GM18519 (cell line): ENCODE measurements around the gene ZC3H18.
A peak's percentile ranks its signal among the peaks of the same experiment; 100 is the strongest.

ENCODE experiments used
- ATAC-seq: cut with Tn5 transposase; IDR thresholded peaks from one replicate; pipeline ENCODE4 v1.9.1; 2021; ENCODE audit warnings: mild to moderate bottlenecking, moderate library complexity; ENCODE audit not compliant: unreplicated experiment, low FRiP score

The ZC3H18 gene

GRCh38 chr16:88650749-88651275, 80.6 kb downstream of the ZC3H18 start, which contains the start of gene CYBA:
TSS of gene CYBA (minus strand) at chr16:88651053. CDS start at chr16:88651013, 40 bp downstream.
- ATAC-seq: peak; percentile 32

DNA sequence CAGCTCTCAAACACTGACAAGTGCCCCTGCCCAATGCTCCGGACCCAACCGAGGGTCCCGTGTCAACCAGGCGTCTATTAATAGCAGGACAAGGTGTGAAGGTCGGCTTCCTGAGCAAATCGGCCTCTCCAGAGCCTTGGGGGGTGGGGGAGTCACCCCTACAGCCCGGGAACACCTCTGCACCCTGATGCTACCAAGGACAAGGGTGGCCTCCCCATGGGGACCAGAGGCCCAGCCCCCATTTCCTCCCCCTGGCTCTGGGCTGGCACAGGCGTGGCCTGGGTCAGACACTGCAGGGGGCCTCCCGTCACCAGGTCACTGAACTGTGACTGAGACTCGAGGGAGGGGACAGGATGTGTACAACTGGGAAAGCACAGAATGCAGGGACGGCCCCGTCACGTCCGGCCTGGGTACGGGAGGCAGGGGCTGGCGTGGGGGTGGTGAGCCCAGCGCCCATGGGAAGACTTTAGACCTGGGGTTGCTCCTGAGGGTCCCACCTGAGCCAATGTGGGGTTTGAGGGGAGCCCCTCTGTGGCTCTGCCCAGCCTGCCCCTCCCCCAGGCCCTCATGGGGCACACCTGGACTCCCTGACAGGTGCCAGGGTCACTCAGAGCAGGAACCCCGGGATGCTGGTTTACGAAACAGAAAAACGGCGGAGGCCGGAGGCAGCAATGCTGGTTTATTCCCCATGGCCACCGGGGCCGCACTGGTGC, 81.2 kb downstream of the ZC3H18 start:
- peak; percentile 43 for ATAC-seq

DNA sequence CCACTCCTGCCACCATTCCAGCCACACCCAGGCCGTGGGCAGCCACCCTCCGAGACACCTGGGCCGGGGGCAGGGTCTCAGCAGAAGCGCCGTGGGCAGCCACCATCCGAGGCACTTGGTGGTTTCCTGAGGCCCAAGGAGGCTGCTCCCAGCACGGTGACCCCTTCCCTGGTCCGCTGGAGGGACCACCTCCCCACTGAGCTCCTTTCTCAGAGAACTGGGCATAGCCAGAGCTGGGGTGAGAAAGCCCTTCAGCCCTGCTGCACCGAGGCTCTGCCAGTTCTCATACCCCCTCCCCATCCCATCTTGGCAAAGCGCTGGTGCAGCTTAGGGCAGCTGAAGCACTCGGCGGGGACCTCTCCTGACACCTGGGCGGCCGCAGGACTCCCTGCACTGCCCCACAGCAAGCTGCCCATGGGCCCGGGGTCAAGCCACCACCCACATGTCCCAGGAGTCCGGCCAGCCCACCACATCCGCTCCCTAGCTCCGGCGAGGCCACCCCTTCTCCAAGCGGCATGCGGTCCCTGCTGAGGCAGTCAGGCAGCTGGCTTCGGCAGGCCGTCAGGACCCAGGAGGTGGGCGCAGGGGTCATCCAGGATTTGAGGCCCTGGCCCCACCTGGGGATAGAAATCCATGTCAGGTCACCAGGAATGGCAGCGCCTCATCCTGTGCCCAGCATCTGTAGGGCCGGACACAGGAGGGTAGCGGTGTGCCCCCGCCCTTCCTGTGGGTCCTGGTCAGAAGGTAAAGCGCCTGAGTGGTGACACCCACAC, 82.0 kb downstream of the ZC3H18 start:
- ATAC-seq: no peak

GRCh38 chr16:88652762-88653063, 82.5 kb downstream of the ZC3H18 start:
- ATAC-seq: no peak

- no peak for ATAC-seq
These were observed 82.9 kb downstream of the ZC3H18 start for GRCh38 chr16:88653101-88653500.

DNA sequence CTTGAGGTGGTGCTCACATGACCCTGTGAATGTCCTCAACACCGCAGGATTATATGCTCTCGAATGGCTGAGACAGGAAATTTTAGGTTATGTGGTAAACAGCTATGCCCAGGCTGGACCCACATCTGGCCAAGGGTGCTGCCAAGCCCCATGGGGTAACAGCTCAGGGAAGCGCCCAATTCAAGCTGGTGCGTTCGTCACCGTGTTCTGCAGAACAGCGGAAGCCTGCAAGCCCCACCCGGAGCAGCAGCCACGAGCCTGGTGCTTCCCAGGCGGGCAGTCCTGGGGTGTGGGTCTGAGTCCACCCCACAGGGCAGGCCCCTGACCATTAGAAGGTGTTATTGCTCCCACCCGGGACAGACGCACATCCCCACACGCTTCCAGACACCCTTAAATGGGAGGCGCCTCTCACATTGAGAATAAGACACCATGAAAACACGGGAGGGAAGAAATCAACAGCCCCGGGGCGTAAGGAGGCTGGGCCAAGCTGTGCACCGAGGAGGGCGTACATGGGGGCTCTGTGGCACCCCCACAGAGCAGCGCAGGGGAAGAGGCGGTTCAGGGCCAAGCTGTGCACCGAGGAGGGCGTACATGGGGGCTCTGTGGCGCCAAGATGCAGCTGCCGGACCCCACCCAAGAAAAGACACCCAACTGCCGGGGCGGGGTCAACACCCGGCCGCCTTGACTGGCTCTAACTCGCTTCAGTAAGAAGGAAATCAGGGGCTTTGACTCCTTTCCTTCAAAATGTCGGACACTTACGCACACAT, 83.6 kb downstream of the ZC3H18 start:
- no peak for ATAC-seq

- ATAC-seq: no peak
These were observed 84.3 kb downstream of the ZC3H18 start for GRCh38 chr16:88654363-88655052.

DNA sequence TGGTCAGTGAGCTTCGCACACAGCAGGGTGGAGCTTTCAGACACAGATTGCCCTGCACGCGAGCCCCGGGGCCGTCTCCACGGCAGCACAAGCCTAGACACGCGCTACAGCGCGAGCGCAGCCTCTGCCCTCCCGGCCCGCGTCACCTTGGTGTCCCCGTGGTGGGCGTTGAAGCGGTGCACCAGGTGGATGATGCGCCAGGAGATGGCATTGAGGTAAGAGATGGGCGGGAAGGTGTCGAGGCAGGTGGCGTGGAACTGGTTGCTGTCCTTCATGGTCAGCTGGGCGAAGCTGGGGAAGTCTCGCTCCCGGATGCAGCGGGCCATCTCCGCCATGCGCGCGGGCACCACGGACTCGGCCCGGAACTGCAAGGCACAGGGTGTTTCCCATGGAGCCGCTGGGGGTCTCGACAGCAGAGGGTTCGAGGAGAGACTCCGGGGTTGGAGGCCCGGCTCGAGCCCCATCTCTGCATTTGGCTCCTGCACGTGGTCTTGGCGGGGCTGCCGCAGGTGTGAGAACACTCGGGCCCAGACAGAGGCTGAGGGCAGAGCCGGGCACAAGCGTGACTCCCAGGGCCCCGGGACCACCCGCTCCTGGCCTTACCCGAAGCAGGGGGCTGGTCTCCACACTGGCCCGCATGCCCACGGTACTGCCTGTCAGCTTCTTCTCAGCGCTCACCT, 85.0 kb downstream of the ZC3H18 start:
- no peak for ATAC-seq

- no peak for ATAC-seq
These were observed 85.6 kb downstream of the ZC3H18 start for GRCh38 chr16:88655733-88656281.

- ATAC-seq: no peak
These were observed 86.2 kb downstream of the ZC3H18 start for GRCh38 chr16:88656291-88656980.

DNA sequence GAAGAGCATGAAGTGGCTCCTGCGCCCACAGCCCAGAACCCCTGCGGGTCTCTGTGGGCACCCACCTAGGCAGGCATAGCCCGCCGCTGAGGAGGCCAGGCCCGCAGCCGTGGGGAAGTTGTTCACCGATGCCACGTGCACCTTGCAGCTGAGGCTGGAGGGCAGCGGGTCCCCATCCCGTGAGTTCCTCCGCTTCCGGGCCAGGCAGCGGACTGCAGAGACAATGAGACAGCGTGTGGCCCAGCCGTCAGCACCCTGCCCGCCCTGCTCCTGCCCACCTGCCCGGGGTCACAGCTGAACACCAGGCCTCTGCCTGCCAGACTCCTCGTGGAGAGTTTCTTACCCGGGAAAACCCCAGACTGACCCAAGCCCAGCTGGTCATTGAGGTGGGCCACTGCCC, 87.2 kb downstream of the ZC3H18 start:
- ATAC-seq: no peak

DNA sequence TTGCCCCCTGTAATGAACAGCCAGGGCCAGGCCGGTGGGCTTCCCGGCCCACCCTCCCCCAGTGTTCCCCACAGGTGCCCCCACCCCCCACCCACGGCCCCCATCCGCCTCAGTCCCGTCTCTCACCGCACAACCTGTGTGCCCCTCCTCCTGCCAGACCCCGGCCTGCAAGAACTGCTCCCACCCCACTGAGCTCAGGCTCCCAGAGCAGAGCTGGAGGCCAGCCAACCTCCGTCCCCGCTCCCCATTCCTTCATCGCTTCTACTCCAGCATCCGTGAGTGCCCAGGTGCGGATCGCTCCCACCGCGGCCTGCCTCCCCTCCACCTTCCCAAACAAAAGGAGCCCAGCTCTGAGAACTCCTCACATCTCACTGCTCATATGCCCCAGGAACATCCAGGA, 88.5 kb downstream of the ZC3H18 start:
- no peak for ATAC-seq

GRCh38 chr16:88659160-88659559, 89.0 kb downstream of the ZC3H18 start:
- no peak for ATAC-seq

- ATAC-seq: no peak
These were observed 91.3 kb downstream of the ZC3H18 start for GRCh38 chr16:88661468-88661867.

- no peak for ATAC-seq
These were observed 92.1 kb downstream of the ZC3H18 start for GRCh38 chr16:88662222-88662842.

DNA sequence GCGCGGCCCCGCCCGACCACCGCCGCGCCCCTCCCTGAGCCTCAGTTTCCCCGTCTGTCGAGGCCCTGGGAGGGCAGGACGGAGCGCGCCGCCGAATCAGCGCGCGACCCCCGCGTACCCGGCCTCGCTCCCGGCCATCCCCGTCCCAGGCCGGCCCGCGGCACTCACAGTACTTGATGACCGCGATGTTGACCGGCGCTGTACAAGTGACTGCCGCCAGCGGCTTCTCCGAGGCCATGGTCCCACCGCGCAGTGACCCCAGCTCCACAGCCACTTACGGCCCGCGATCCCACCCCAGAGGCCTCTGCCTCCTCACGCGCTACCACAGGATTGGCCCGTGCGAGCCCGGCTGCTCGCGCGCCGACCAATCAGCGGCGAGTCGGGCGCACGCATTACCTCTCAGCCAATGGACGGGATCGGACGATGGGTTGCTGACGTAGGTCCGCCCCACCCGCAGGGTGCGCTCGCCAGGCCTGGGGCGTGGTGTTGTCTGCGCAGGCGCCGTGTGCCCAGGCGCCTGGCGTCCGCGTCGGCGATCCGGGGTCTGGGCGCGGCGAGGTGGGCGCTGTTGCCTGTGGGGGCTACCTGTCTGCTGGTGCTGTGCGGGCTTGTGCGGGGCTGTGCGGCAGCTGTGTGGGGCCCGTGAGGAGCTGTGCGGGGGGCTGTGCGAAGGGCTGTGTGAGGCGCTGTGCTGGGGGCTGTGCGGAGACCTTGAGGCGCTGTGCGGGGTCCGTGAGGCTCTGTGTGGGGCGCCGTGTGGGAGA, 92.8 kb downstream of the ZC3H18 start, which contains the start of gene MVD:
Gene MVD (minus strand): TSS at position 249 of the 764 bp plus-strand sequence. CDS start 11 bp downstream, at position 238.
- ATAC-seq: peak; percentile 84

- no peak for ATAC-seq
These were observed 94.9 kb downstream of the ZC3H18 start for GRCh38 chr16:88665148-88665547.

- ATAC-seq: no peak
These were observed 95.4 kb downstream of the ZC3H18 start for GRCh38 chr16:88665570-88665969.
